Head of caudate nucleus (tissue), 42 donors: ENCODE measurements around the gene RAB11FIP4.
"Not testable (repeated sequence)": the region's sequence is repeated elsewhere in the genome, so short reads cannot be mapped to it uniquely, and the experiment has no call there.

Source experiments
- DNase-seq, 42 donors: peaks; one replicate each; pipeline versions ENCODE4 v3.0.0 to v3.0.0-alpha.2; 2020 to 2021; ENCODE audit warnings: mixed read lengths in 7 of 42
- intact Hi-C: fragments of 100-400 bp; cut with DNase I; formaldehyde crosslinking; loops from one replicate; pipeline ENCODE4 v1.15.0; 2022

The RAB11FIP4 gene

GRCh38 chr17:31383488-31383887, 8.0 kb upstream of the RAB11FIP4 start:
- intact Hi-C loops, result not testable (repeated sequence)
- DNase-seq, result peak in 1 of 42 donors; percentile 49

DNA sequence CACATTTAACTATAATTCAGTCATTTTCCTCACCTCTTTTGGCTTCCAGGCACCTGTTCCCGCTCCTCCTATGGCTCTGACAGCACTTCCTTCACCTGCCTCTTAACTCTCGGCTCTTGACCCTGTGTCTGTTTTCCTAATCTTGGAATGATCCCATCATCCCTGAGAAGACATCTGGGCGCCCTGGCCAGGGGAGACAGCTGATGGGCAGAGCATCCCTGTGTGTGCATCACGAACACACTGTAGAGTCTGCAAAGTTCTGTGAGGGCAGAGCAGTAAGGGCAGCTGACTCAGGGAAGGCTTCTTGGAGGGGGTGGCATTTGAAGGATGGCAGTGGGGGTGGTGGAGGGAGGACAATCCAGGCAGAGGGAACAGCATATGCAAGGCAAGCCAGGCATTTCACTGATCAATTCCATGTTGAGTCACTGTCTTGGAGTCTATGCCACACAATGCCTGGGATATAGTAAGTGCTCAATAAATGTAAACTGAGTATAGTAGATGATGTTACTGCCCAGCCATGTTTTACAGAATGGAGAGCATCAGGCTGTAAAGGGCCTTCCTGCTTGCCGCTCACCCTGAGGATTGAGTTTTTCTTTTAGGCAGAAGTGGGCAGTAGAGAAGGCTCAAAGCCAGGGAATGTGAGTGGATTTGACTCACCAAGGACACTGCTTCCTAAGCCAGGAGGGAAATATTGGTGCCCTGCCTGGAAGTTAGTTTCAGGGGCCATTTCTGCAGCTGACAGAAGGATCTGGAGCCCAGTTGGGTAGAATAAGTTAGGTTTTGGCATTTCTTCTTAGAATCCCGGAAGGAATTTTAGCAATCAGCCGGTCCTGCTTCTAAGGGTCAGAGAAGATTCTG, 5.8 kb upstream of the RAB11FIP4 start:
- DNase-seq, result no peak
- intact Hi-C loops, result loop anchor here (5.0 kb wide), 1 partner anchor 142 kb away; no protein-coding TSS in a partner anchor

DNA sequence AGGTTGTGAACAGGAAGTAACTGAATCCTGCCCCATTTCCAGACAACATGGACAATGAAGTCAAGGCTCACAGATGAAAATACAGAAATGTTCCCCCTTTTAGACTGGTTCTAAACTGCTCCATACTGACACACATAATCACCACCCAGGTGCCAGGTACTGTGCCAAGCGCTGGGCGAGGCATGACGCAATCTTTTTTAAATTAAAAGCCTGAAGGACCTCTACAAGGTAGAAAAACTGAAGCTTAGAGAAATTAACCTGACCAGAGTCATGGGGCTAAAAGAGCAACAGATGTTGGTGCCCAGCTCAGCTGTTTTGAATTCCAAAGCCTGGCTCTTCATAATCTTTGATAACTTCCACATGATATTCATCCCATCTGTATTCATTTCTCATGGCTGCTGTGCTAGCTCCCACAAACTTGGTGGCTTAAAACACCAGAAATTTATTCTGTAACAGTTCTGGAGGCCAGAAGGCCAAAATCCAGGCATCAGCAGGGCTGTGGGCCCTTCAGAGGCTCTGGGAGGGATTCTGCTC, 4.9 kb upstream of the RAB11FIP4 start:
- DNase-seq, result peak in 1 of 42 donors; percentile 20
- intact Hi-C loops, result loop anchor here (5.0 kb wide), 1 partner anchor 141 kb away; no protein-coding TSS in a partner anchor

- DNase-seq, result peak in 4 of 42 donors; percentile 1 to 35 (median 21)
- intact Hi-C loops, result loop anchor here (5.0 kb wide), 1 partner anchor 140 kb away; no protein-coding TSS in a partner anchor
These were observed 4.0 kb upstream of the RAB11FIP4 start for GRCh38 chr17:31387438-31387837.

- intact Hi-C loops, result loop anchor here (5.0 kb wide), 1 partner anchor 139 kb away; no protein-coding TSS in a partner anchor
- DNase-seq, result peak in 4 of 42 donors; percentile 1 to 38 (median 18)
These were observed 3.1 kb upstream of the RAB11FIP4 start for GRCh38 chr17:31388351-31388750.

DNA sequence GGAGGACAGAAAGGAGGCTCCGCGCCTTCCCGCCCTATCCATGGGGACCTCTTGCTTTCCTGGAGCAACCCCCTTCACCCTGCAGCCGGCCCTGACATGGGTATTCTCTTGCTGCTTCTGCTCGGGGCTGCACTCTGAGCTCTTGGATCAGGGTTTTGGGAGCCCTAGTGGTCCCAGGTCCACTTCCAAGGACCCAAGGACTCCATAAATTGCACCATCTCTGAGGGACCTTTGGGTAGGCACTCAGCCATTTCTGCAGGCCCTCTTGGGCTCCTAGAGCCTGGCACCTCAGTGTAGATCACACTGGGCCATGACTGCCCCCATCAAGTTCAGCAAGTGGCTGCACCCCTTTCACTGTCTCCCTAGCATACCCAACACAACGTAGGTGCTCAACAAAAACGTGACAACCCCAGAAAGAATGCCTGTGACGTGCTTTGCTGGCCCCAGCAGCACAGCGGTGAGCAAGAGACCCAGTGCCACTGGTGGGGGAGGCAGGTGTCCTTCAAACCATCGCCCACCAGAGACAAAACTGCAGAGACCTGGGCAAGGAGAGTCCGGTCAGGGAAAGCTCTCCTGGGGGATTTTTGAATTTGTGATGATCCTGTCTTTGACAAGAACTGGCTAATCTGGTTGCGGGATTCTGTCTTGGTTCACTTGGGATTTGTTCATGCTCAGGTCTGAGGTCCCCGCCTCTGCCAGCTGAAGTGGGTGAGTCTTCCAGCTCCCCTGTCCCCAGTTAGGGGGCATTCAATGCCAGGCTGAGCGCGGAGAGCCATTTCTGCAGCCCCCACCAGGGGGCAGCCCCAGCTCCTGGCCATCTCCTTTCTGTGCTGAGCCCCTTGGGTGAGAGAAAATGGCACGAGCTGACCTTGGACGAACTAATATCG, 2.5 kb upstream of the RAB11FIP4 start:
- DNase-seq, result peak in 37 of 42 donors; percentile 42 to 89 (median 69)

DNA sequence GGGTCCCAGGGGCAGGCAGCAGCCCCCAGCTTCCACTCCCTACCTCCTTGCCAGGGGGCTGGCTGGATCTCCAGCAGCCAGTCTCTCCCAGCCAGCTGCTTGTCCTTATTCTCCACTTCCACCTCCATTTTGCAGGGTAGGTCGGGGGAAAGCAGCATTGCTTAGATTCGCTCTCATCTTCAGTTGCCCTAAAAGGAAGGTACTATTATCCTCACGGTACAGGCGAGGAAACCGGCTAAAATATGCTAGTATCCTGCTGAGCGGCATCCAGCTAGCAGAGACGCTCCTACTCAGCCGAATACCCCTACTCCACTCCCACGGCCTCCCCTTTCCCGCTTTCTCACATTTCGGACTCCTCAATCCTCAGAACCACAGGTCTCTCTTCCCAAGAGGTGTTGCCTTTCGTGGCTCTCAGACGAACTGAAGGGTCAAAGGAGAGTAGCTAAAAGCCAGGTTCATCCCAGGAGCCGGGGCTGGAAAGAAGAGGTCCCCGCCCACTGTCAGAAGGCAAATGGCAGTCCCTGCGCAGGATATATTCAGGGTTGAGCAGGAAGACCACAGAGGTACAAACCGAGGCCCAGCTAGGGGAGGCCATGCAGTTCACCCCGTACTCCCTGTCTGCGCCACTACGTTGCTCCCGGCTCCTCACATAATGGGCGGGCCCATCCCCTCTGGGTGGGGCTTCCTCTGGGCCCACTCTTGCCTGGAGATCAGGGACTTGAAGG, 1.7 kb upstream of the RAB11FIP4 start:
- DNase-seq, result peak in 4 of 42 donors; percentile 24 to 43 (median 36)
- intact Hi-C loops, result loop anchor here (5.0 kb wide), 1 partner anchor 137 kb away; no protein-coding TSS in a partner anchor

More for the DNA sequence above, 2.5 kb upstream of the RAB11FIP4 start:
- intact Hi-C loops, result loop anchor here (5.0 kb wide), 1 partner anchor 138 kb away; no protein-coding TSS in a partner anchor

- intact Hi-C loops, result no loop called here
- peak in 1 of 42 donors; percentile 25 for DNase-seq
These were observed 1.1 kb upstream of the RAB11FIP4 start for GRCh38 chr17:31390426-31390747.

- intact Hi-C loops, result no loop called here
- DNase-seq, result peak in 12 of 42 donors; percentile 18 to 62 (median 40)
These were observed 553 bp upstream of the RAB11FIP4 start for GRCh38 chr17:31390748-31391495.

DNA sequence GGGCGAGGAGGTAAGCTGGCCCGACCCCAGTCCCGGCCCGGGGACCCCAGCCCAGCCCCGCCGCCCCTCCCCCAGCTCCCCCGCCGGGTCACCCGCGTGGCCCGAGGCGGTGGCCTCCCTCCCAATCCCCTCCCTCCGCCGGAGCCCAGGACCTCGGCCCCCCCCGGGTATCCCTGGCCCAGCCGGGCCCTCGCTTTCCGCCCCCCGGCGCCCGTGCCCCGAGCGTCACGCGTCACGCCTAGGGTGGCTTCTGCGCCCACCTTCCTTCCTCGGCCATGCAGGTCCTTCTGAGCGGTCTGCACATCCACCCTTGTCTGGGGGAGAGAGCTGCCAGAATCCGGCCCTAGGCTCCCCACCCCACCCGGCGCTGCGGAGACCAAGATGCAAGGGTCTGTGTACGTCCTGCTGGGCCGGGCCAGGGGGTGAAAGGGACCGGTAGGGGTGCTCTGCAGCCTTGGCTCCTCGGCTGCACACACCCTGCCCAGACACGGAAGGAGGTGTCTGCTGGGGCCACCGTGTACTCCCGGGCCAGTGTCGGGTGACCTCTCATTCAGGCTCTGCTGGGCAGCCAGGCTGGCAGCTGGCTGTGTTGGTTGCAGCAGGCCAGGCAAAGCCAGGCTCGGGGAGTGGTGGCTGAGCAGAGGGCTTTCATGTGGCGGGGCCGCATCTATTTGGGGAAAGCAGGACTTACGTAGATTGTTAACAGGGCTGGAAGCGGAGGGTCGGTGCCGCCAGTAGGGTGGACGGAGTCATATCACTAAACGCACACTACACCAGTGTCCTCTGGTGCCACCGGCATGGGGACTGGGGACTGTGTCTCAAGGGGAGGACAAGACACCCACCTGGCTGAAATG, 754 bp downstream of the RAB11FIP4 start:
- peak in 36 of 42 donors; percentile 23 to 76 (median 53) for DNase-seq
- intact Hi-C loops, result no loop called here

DNA sequence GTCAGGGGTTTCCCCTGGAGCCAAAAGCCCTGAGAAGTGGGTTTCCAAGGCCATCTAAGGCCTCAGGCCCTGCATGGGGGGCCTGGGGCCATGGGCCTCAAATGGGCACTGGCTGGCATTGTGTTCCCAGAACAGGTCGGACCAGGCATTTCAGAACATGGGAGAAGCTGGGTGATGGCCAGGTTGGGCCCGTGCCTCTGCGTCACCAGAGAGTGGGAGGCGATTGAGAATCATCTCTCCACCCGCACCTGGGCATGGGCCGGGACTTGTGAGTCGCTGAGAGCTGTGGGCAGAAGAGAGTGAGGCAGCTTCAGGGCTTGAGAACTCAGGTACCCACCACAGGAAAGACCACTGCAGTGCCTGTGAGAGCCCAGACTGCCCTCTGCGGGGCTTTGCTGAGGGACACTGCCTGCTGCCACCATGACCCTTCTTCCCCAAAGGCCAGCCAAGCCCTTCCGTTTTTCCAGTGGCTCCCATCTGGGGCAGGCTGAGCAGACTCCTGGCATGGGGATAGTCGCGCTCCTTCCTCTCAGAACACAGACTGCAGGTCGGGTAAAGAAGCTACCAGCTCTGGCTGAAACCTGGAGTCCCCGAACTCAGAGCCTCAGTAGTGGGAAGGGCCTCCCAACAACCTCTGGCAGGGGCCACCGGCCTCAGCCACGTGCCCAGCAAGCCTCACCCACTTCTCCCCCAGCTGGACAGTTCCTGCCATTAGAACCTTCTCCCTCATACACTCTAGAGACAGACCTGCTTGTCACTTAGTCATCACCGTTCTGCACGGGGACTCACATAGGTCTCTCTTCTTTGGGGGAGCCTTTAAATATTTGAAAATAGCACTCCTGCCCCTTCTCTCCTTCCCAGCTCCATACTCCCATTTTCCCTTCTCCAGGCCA, 1.6 kb downstream of the RAB11FIP4 start:
- peak in 27 of 42 donors; percentile 22 to 73 (median 54) for DNase-seq

DNA sequence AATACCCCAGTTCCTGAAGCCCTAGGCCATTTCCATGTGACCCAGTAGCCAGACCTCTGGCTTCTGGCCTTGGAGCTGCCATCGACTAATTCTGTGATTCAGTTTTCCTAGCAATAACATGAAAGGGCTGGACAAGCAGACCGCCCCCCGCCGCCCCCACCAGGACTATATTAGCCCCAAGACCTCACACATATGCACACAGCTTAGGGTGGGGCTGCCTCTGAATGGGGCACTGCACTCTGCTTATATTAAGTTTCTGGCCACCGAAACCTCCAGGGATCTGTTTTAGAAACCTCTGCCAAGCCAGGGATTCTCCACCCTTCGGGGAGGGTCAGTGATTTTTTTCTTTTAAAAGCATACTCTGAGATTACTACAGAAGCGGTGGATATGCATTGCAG, 2.3 kb downstream of the RAB11FIP4 start:
- intact Hi-C loops, result no loop called here
- DNase-seq, result peak in 8 of 42 donors; percentile 4 to 39 (median 16)

More for the DNA sequence above, 1.6 kb downstream of the RAB11FIP4 start:
- intact Hi-C loops, result no loop called here

GRCh38 chr17:31394544-31394943, 3.1 kb downstream of the RAB11FIP4 start:
- peak in 41 of 42 donors; percentile 40 to 91 (median 72) for DNase-seq
- intact Hi-C loops, result no loop called here

DNA sequence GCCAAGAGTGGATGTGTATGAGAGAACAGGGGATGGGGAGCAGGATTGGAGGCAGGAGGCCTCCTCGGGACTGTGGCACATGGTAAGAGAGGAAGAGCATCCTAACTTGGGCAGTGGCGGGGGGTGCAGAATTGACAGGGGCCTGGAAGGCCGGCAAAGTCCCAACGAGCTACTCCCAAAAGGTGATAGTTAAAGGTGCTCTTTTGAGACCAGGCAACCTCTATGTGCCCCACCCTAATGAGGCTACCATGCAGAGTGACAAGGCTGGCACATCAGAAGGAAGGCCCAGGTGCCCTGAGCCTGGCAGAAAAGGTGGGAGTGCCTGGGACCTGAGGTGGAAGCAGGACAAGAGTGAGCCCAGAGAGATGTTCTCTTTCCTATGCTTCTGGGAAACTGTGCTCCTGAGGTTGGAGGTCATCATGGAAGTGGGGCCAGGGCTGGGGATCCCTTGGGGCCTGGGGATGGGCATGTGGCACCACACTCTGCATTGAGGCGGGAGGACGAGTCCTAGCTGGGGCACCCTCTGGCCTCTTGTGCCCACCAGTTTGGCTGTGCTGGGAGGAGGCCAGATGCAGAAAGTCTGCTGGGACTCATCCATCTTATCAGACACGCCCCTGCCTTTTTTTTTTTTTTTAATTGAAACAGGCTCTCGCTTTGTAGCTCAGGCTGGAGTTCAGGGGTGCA, 5.9 kb downstream of the RAB11FIP4 start:
- intact Hi-C loops, result no loop called here
- DNase-seq, result peak in 10 of 42 donors; percentile 1 to 36 (median 12)
